NCI-H446 (cell line): ENCODE data around the gene CEP170B.
"Not testable (repeated sequence)": the region's sequence is repeated elsewhere in the genome, so short reads cannot be mapped to it uniquely, and the experiment has no call there.

Experiments
- DNase-seq, 2 experiments: peaks; one replicate each; lab custom pipeline; 2025; lab: John Stamatoyannopoulos, UW

Gene CEP170B

DNA sequence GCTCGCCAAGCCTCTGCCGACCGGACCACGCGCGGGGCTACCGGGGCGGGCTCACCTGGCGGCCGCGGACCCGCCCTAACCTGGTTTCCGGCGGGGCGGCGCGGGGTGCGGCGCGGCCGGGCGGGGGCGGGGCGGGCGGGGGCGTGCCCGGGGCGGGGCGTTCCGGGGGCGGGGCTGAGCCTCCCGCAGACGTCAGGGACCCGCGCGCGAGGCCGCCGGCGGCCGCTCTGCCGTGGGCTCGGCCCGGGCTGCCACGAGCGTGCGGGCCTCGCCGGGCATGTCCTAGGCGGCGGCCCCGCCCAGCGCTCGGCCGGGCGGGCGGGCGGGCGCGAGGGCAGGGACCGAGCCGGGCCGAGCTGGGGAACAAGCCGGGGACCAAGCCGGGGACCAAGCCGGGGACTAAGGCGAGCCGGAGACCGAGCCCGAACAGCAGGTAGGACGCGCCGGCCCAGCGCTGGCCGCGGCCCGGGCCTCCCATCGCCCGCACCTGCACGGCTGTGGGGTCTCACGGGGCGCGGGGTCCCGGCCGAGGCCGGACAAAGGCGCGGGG lies at the start of gene CEP170B:
TSS of gene CEP170B (plus strand) at position 188 of the 550 bp plus-strand sequence. CDS start 3,183 bp downstream, outside the sequence.
- peak in 1 of 2 experiments; percentile 53 for DNase-seq

GRCh38 chr14:104816616-104816884 lies 48.5 kb upstream of the CEP170B start:
- no peak for DNase-seq

DNA sequence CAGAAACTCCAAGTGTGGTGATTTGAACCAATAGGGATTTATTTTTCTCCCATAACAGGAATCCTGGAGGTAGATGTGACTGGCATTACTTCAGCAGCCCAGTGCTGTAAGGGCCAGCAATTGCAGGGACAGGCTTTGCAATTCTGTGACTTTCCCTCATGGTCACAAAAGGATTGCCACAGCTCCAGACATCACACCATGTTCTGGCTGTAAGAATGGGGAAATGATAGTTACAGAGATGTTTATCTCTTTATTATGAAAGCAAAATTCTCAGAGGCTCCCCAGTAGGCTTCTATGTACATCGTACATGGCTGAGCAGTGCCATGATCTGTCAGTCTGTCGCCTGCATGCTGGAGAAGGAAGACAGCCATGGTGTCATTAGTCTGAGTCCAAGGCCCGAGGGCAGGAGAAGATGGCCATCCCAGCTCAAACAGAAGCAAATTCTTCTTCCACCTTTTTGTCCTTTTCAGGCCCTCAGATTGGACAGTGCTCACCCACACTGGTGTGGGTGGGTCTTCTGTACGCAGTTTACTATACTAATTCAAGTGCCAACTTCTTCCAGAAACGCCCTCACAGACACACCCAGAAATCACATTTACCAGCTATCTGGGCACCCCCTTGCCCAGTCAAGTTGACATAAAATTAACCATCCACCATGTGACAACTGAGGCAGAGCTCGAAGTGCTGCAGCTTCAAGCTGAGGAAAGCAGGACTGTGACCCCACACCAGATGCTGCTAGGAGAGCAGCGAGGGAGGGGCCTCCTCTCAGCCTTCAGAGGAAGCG lies 46.9 kb upstream of the CEP170B start:
- DNase-seq = no peak

DNA sequence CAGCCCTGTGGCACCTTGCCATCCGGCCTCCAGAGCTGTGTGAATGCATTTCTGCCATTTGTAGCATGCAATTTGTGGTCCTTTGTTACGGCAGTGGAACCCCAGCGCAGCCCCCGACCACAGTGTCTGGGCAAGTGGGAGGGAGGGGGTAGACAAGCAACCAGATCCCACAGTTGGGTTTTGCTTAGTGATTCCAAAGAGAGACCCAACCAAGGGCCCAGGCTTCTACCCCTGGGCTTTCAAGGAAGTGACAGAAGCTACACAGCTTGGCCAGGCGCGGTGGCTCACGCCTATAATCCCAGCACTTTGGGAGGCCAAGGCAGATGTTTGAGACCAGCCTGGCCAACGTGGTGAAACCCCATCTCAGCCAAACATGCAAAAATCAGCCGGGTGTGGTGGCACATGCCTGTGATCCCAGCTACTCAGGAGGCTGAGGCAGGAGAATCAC lies 46.3 kb upstream of the CEP170B start:
- no peak for DNase-seq

DNA sequence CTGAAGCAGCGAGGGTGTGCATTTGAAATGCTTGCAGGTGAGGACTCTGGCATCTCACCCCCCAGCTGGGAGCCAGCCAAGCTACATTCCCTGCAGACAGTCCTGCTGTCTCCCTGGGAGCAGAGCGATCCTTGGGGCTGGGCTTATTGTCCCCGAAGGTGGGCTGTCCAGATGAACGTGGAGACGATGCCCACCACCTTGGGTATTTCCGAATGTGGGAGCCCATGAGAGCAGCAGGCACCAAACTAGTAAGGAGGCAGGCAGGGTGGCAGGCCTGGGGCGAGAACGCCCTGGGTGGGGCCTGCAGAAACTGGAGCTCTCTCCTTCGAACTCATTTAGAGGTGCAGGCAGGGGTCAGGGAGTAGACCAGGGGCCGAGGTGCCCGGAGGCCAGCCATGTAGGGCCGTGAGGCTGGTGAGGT lies 45.7 kb upstream of the CEP170B start:
- no peak for DNase-seq

- no peak for DNase-seq
Observed at GRCh38 chr14:104820669-104821228, 44.3 kb upstream of the CEP170B start.

DNA sequence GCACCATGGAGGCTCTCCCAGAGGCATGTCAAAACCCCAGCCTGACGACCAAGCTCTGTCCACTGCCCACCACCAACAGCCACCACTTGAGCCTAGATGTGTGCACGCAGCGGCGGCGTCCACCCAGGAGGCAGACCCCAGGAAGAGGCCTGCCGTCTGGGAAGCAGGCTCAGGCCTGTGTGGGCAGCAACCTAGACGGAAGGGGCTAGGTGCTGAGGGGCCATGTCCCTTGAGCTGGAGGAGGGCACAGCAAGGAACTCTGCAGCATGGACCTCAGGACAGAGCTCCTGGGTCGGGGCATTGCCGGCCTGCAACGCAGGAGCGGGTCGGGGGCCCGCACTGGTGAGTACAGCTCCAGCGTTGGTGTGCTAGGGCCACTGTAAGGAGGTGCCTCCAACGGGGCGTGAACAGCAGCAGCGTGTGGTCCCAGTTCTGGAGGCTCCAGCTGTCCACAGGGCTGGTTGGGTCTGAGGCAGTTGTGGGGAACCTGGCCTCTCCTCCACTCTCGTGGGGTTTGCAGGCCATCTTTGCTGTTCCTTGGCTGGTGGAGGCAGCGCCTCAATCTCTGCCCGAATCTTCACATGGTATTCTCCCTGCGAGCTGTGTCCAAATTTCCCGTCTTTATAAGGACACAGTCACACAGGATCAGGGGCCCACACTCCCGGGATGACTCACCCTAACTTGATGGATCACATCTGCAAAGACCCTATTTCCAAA lies 43.7 kb upstream of the CEP170B start:
- no peak for DNase-seq

GRCh38 chr14:104821971-104822608 lies 43.0 kb upstream of the CEP170B start:
- DNase-seq = no peak

DNA sequence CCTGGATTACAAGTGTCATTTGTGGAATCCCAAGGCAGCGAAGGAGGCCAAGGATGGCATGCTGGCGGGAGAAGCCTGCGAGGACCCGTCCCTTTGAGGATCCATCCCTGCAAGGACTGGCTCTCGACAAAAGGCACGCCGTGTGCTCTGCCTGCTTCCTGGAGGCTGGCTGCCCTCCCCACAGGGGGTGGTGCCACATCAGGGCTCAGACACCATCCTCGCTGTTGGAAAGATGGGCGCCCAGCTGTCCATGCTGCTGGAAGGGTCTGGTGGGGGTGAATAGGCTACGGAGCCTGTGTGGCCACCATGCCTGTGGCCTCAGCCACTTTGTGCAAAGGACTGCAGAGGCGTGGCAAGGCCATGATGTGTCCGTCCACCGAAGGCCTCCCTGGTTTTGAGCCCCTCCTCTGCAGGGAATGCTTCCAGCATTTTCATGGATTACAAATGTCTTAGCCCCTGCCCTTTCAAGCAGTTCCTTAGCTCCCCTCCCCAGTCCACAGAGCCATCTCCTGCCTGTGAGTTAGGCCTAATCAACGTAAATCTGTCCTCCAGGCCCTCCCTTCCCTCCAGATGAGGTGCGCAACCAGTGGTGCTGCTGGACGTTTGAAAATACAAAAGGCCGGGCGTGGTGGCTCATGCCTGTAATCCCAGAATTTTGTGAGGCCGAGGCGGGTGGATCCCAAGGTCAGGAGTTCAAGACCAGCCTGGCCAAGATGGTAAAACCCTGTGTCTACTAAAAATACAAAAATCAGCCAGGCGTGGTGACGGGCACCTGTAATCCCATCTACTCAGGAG lies 42.0 kb upstream of the CEP170B start:
- no peak for DNase-seq

DNA sequence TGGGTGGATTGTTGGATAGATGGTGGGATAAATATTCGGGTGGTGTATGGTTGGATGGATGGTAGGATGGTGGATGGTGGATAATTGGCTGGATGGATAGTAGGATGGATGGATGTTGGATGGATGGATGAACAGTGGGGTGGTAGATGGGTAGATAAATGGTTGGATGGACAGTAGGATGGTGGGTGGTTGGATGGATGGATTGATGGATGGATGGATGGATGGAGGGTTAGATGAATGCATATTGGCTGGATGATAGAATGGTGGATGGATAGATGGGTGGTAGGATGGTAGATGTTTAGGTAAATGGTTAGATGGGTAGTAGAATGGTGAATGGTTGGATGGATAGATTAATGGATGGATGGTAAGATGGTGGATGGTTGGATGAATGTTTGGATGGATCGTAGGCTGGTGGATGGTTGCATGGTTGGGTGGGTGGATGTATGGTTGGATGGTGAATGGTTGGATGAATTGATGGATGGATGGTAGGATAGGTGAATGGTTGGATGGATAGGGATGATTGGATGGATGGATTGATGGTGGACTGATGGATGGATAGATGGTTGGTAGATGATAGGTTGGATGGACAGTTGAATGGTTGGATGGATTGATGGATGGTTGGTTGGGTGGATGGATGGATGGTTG lies 40.6 kb upstream of the CEP170B start:
- DNase-seq = no peak

DNA sequence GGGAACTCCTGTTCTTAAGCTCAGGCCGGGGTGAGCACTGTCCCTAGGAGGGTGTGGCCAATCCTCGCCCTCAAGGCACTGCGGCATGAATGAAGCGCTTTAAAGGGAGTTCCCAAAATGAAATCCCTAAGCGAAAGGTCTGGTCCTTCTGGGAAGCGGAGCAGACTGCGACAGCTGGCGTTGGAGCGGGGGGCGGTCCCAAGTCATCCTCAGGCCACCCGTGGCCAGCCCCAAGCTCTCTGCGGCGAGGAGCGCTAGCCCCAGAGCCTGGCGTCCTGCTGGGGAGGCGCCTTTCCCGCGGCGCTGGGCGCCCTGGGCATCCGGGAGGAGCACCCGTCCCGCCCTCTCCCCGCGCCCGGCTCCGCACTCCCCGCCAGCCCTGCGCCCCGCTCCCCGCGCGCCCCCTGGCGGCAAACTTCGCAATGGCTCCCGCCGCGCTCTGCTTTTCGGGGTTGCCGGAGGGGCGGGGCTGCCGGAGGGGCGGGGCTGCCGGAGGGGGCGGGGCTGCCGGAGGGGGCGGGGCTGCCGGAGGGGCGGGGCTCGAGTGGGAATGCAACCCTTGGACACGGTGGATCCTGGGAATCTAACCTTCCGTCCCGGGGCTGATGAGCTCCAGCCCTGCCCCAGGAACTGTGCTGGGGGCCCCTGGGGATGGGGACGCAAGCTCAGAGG lies 38.7 kb upstream of the CEP170B start:
- DNase-seq = peak; percentile 74 to 91

GRCh38 chr14:104826861-104827176 lies 38.2 kb upstream of the CEP170B start:
- DNase-seq = no peak

DNA sequence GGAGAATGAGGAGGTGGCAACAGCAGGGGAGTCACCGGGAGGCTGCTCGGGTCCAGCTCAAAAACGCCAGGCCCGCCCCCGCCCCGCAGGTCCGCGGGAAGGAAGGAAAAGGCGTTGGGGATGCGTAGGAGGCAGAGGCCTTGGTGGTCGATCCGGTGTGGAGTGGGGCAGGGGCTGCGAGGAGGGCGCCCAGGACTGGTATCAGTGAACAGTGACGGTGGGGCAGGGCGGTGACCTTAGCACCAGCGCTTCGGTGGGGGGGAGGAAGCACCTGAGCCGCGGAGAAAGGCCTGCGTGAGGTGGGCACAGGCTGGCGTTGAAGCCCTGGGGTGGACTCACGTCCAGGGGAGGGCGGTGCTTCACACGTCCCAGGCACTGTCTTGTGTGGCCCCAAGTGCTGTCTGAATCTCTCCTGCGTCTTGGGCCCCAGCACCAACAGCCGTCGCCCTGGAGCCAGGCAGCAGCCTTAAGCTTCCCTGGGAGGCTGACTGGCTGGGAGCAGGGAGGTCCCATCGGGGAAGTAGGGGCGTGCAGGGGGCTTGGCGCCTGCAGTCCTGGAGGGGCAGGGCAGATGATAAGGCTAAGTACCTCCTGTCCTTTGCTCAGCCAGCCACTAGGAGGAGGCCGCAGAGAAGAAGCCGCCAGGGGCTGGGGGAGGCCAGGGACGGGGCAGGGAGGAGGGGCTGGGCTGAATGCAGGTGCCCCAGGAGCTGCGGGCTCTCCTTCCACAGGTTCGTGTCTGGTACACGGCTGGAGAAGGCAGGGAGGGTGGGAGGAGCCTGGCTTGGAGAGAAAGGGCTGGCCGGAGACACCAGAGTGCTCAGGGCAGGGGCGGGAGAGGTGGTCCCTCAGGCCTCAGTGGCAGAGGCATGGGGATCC lies 37.7 kb upstream of the CEP170B start:
- DNase-seq = no peak

DNA sequence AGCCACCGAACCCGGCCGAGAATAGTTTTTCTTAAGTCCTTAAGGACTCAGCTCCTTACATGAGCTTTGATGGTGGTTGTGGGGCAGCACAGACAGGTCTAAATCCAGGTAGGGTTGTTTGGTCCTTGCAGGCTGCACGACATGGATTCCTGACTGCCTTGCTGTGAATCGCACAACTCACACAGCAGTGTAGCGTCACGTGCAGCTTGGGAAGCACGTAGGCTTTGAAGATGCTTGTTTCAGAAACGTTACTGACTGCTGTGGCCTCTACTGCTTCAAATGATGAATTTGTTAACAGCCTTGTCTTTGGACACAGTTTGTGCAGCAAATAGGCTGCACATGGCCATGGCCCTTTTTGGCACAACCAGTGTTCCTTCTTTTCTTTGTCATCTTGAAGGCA lies 34.3 kb upstream of the CEP170B start:
- no peak for DNase-seq

GRCh38 chr14:104836171-104836935 lies 28.7 kb upstream of the CEP170B start:
- DNase-seq = not testable (repeated sequence)

DNA sequence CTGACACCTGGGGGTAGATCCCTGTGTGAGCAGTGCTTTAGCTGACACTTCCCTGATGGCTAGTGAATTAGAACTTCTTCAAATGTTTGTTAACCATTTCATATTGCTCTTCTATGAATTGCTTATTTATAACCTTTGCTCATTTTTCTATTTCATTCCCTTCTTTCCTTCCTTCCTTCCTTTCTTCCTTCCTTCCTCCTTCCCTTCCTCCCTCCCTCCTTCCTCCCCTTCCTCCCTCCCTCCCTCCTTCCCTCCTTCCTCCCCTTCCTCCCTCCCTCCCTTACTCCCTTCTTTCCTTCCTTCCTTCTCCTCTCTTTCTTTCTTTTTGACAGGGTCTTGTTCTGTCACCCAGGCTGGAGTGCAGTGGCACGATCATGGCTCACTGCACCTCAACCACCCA lies 23.3 kb upstream of the CEP170B start:
- no peak for DNase-seq

DNA sequence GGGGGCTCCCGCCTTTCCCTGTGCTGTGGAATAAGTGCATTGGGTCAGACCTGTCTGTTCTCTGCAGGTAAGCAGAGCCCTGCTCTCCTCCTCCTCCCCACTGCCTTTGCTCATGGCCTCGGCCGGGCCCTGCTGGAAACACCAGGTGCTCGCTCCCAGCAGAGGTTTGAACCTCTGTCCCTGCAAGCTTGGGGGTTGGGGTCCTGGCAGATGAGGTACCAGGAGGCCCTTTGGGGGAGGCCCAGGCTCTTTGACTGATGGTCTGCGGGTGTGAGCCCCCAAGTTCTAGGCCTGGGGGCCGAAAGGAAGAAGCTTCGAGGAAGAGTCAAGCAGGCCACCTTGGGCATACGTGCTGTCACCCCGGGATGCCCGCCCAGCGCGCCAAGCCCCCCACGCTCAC lies 22.1 kb upstream of the CEP170B start:
- no peak for DNase-seq

DNA sequence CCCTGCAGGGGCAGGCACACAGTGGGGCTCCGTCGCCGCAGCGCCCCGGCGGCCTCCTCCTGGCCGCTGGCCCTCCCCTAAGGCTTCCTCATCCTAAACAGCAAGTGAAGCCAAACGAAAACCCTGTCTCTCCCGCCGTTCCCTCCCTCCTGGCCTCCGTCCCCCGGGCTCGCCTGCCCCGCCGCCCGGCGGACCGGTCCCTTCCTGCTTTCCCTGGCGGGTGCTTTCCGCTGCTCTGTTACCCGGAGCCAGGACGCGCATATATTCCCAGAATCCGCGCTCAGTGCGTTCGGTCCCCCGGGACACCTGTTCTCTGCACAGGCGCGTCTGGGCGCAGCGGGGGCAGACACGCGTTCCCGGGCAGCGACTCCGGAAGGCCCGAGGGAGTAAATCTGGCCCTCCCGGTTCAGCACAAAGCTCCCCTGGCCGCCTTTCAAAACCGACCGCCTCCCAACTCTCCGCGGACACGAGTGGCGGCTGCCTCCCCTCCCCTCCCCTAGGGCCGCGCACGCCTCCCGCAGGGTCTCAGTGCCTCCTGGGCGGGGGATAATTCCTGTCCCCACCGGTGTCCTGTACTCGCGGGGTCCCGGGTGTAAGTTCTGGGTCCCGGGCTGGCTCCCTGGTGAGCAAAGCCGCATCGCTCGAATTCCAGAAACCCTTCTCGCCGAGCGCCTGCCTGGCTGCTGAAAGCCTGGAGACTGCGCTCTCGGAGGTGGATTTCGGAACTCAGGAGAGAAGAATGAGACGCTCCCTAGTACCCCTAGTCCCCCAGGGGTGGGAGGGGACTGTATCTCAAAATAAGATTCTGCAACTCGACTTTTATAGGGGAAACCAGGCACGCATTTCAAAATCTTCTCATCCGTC lies 21.4 kb upstream of the CEP170B start:
- DNase-seq = no peak
